ENCODE data around the gene RASAL2. TPM values are rescaled to one million over a fixed set of nuclear protein-coding genes. Genes with fewer than 3 reads are reported as not detected.

The RASAL2 gene
- total RNA-seq, 1 donor from 2014 or later: 57.5 TPM

DNA sequence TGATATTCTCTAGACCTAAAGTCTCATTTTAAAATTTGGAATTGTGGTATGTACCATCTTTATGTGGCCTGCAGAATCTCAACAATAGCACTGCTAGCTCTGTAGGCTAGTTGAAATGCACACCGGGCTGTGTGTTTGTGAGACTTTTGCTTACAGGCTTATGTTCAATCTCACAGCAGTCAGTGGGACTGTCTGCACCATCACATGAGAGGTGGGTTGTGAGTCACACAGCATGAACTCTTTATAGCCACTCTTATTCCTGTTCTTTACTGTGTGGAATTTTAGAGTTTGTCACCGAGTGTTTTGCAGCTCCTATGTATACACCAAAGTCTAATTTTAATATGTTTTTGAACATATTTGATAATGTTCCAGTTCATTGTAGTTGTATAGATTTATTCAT is 74.6 kb downstream of the RASAL2 start:
- no peak for DNase-seq (ENCODE audit: low spot score in 2 of 2)
- Histone ChIP-seq H3K27ac (no peak overlapping the region), H3K36me3 (no peaks in the 10 kb centered on the region), H3K9me3 (no peaks in the 10 kb centered on the region), H3K27me3 (no peaks in the 10 kb centered on the region), H3K4me3 (no peak overlapping the region), H3K4me1 (no peaks in the 10 kb centered on the region)
- TF ChIP-seq CTCF (IDR thresholded peaks at IDR 0.05): no peak
- intact Hi-C loops (cut with DNase I): no loop called here

- no peak for TF ChIP-seq CTCF (IDR thresholded peaks at IDR 0.05)
- Histone ChIP-seq H3K27me3 (no peaks in the 10 kb centered on the region), H3K4me1 (no peaks in the 10 kb centered on the region), H3K4me3 (no peak overlapping the region), H3K9me3 (no peaks in the 10 kb centered on the region), H3K36me3 (no peaks in the 10 kb centered on the region), H3K27ac (no peak overlapping the region)
- no peak for DNase-seq (ENCODE audit: low spot score in 2 of 2)
- intact Hi-C loops (cut with DNase I): no loop called here
Observed at GRCh38 chr1:178169649-178170048, 75.7 kb downstream of the RASAL2 start.

DNA sequence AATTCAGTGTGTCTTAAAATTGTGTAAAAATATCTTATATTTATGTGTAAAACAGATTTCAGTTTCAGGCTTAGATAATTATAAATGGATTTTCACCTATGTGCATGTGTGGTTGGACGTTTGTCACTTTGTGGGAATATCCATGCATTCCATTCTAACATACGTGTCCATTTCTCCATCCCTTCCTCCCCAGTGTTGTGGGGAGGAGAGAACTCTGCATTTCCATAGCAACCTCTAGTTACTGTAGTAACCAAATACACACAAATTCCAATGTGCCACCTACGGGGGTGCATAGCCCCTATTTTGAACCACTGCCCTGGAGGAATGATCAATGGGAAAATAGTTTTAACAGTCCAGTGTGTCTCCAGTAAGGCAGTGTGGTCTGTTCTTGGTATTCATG is 79.0 kb downstream of the RASAL2 start:
- DNase-seq (ENCODE audit: low spot score in 2 of 2): no peak
- no peaks in the 10 kb centered on the region for H3K27me3 ChIP-seq
- intact Hi-C loops (cut with DNase I): no loop called here
- H3K9me3 ChIP-seq: no peaks in the 10 kb centered on the region
- no peak for TF ChIP-seq CTCF (IDR thresholded peaks at IDR 0.05)
- H3K36me3 ChIP-seq: no peaks in the 10 kb centered on the region
- no peak overlapping the region for H3K27ac ChIP-seq
- no peak overlapping the region for H3K4me3 ChIP-seq
- H3K4me1 ChIP-seq: no peaks in the 10 kb centered on the region

GRCh38 chr1:178174539-178174938 is 80.6 kb downstream of the RASAL2 start:
- intact Hi-C loops (cut with DNase I): no loop called here
- no peaks in the 10 kb centered on the region for H3K4me1 ChIP-seq
- no peak for TF ChIP-seq CTCF (IDR thresholded peaks at IDR 0.05)
- no peaks in the 10 kb centered on the region for H3K9me3 ChIP-seq
- H3K27ac ChIP-seq: no peak overlapping the region
- H3K4me3 ChIP-seq: no peak overlapping the region
- DNase-seq (ENCODE audit: low spot score in 2 of 2): no peak
- no peaks in the 10 kb centered on the region for H3K27me3 ChIP-seq
- no peaks in the 10 kb centered on the region for H3K36me3 ChIP-seq

- intact Hi-C loops (cut with DNase I): no loop called here
- Histone ChIP-seq H3K4me3 (no peak overlapping the region), H3K36me3 (no peaks in the 10 kb centered on the region), H3K27me3 (no peaks in the 10 kb centered on the region), H3K27ac (no peak overlapping the region), H3K4me1 (no peaks in the 10 kb centered on the region), H3K9me3 (no peaks in the 10 kb centered on the region)
- no peak for DNase-seq (ENCODE audit: low spot score in 2 of 2)
- TF ChIP-seq CTCF (IDR thresholded peaks at IDR 0.05): no peak
Observed at GRCh38 chr1:178180405-178180804, 86.5 kb downstream of the RASAL2 start.

- DNase-seq (ENCODE audit: low spot score in 2 of 2): no peak
- Histone ChIP-seq H3K4me3 (no peak overlapping the region), H3K9me3 (no peaks in the 10 kb centered on the region), H3K4me1 (no peaks in the 10 kb centered on the region), H3K27me3 (no peaks in the 10 kb centered on the region), H3K36me3 (no peaks in the 10 kb centered on the region), H3K27ac (no peak overlapping the region)
- intact Hi-C loops (cut with DNase I): no loop called here
- no peak for TF ChIP-seq CTCF (IDR thresholded peaks at IDR 0.05)
Observed at GRCh38 chr1:178183796-178184195, 89.9 kb downstream of the RASAL2 start.

Data from ascending aorta (tissue), 2 donors.